Kidney tubule cell (primary cell): ENCODE results near the gene RTCB.
A peak's percentile ranks its signal among the peaks of the same experiment; 100 is the strongest.

Experiments
- DNase-seq: peaks from one replicate; pipeline ENCODE4 v3.0.0-alpha.2; 2018; ENCODE audit warnings: low spot score

RTCB gene

GRCh38 chr22:32339190-32340012 is 72.6 kb downstream of the RTCB start:
- no peak for DNase-seq

GRCh38 chr22:32338757-32339156 is 73.3 kb downstream of the RTCB start:
- peak; percentile 59 for DNase-seq
